GM12801 (cell line): Measurements from ENCODE around the gene PEX19.

Source experiments
- TF ChIP-seq, protein P1 (sequence below): IDR thresholded peaks from one replicate; pipeline ENCODE4 v1.5.1; 2011; ENCODE audit warnings: control low read depth; ENCODE audit not compliant: insufficient read length; ENCODE audit errors: extremely low read depth

The PEX19 gene

GRCh38 chr1:160284782-160285344 is at the start of gene PEX19:
PEX19 (minus strand) TSS chr1:160285133; CDS start chr1:160285124, 9 bp downstream.
- TF ChIP-seq, protein P1, sequence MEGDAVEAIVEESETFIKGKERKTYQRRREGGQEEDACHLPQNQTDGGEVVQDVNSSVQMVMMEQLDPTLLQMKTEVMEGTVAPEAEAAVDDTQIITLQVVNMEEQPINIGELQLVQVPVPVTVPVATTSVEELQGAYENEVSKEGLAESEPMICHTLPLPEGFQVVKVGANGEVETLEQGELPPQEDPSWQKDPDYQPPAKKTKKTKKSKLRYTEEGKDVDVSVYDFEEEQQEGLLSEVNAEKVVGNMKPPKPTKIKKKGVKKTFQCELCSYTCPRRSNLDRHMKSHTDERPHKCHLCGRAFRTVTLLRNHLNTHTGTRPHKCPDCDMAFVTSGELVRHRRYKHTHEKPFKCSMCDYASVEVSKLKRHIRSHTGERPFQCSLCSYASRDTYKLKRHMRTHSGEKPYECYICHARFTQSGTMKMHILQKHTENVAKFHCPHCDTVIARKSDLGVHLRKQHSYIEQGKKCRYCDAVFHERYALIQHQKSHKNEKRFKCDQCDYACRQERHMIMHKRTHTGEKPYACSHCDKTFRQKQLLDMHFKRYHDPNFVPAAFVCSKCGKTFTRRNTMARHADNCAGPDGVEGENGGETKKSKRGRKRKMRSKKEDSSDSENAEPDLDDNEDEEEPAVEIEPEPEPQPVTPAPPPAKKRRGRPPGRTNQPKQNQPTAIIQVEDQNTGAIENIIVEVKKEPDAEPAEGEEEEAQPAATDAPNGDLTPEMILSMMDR: no peak

DNA sequence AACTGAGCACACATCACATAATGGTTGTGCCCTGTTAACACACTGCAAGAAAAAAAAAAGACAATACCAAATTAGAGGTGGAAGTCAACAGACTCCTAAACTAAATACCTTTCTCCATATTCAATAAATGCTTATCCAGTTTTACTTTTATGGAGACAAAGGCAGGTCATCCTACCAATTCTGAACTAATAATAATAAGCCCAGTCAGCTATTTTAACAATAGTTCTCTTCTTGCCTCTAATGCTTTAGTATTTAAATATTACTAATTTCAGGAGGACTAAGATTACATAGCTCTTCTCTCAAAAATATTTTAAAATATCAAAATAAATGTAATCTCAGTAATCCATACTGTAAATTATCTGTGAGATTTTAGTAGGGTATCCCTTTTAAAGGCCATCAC is 47.6 kb upstream of the PEX19 start:
- TF ChIP-seq, protein P1: no peak

- TF ChIP-seq, protein P1: no peak
These were observed 45.2 kb upstream of the PEX19 start for GRCh38 chr1:160330119-160330518.

DNA sequence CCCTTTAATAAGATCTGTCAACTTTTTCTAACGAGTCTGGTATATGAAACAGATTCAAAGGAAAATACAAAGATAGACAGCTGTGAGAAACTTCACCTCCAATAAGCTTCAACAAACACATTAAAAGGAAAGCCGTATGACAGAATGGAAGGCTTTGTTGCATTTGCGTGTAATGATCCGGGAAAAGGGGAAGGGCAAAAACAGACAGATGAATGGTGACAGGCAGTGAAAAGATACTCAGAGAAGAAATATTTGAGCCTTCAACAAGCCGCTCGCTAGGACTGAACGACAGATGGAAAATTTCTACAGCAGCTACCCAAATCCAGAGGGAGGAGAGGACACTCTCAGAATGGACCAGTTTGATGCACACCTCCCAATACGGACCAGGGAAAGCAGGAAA is 43.3 kb upstream of the PEX19 start:
- TF ChIP-seq, protein P1: no peak

GRCh38 chr1:160326418-160326817 is 41.5 kb upstream of the PEX19 start:
- TF ChIP-seq, protein P1: no peak

- TF ChIP-seq, protein P1: no peak
These were observed 40.3 kb upstream of the PEX19 start for GRCh38 chr1:160325252-160325651.

GRCh38 chr1:160322831-160323230 is 37.9 kb upstream of the PEX19 start:
- TF ChIP-seq, protein P1: no peak
